NB4 (cell line): Measurements from ENCODE around the gene MFGE8.
"Not testable (repeated sequence)": the region's sequence is repeated elsewhere in the genome, so short reads cannot be mapped to it uniquely, and the experiment has no call there.

ENCODE experiments used
- DNase-seq: peaks from one replicate; pipeline ENCODE4 v3.0.0; 2010; ENCODE audit warnings: low read depth
- H3K4me3 ChIP-seq: one replicate; pipeline ENCODE4 v1.5.1; 2011; ENCODE audit warnings: mild to moderate bottlenecking, low read depth, low read length, moderate library complexity
- MYC ChIP-seq: IDR thresholded peaks from 2 replicates; pipeline ENCODE4 v1.6.1; 2011; ENCODE audit warnings: low read depth, low read length
- POLR2A ChIP-seq: IDR thresholded peaks from 2 replicates; pipeline ENCODE4 v1.6.1; 2011; ENCODE audit warnings: mild to moderate bottlenecking; ENCODE audit not compliant: insufficient read length; ENCODE audit errors: extremely low read depth
- TF ChIP-seq, protein P1 (sequence below): IDR thresholded peaks from one replicate; pipeline ENCODE4 v1.5.1; 2012; ENCODE audit warnings: low read depth, low read length
- TF ChIP-seq, protein P2 (sequence below): IDR thresholded peaks from 2 replicates; pipeline ENCODE4 v1.6.1; 2011; ENCODE audit warnings: low read depth, low read length

The MFGE8 gene

DNA sequence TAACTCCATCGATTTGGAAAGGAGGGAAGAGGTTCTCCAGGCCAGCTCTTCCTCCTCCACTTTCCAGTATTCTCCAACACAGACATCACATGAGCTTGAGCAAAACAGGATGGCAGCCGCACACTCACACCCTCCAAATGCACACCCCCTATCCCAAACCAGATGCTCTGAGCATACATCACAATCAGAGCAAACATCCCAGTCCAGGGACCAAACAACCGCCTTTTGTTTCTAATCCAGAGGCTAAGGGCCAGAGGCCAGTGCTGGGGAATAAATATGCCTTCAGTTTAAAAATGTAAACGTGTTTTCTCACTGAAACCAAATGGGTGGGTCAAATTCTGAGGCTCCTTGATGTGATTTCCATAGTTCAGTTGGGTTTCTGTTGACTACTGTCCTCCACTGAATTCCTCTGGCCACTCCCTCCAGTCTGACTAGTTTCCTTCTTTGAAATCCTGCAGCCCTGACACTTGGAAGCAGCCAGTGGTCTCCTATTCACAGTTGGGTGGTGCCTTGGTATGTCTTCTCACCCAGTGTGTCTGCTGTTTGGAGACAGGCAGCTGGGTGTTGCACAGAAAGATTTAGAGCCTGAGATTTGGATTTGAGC, 19.2 kb upstream of the MFGE8 start:
- no peak for TF ChIP-seq MYC
- TF ChIP-seq, protein P1, sequence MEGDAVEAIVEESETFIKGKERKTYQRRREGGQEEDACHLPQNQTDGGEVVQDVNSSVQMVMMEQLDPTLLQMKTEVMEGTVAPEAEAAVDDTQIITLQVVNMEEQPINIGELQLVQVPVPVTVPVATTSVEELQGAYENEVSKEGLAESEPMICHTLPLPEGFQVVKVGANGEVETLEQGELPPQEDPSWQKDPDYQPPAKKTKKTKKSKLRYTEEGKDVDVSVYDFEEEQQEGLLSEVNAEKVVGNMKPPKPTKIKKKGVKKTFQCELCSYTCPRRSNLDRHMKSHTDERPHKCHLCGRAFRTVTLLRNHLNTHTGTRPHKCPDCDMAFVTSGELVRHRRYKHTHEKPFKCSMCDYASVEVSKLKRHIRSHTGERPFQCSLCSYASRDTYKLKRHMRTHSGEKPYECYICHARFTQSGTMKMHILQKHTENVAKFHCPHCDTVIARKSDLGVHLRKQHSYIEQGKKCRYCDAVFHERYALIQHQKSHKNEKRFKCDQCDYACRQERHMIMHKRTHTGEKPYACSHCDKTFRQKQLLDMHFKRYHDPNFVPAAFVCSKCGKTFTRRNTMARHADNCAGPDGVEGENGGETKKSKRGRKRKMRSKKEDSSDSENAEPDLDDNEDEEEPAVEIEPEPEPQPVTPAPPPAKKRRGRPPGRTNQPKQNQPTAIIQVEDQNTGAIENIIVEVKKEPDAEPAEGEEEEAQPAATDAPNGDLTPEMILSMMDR: no peak
- TF ChIP-seq, protein P2, sequence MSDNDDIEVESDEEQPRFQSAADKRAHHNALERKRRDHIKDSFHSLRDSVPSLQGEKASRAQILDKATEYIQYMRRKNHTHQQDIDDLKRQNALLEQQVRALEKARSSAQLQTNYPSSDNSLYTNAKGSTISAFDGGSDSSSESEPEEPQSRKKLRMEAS: no peak
- TF ChIP-seq POLR2A: no peak
- DNase-seq: no peak
- H3K4me3 ChIP-seq: no peak overlapping the region

DNA sequence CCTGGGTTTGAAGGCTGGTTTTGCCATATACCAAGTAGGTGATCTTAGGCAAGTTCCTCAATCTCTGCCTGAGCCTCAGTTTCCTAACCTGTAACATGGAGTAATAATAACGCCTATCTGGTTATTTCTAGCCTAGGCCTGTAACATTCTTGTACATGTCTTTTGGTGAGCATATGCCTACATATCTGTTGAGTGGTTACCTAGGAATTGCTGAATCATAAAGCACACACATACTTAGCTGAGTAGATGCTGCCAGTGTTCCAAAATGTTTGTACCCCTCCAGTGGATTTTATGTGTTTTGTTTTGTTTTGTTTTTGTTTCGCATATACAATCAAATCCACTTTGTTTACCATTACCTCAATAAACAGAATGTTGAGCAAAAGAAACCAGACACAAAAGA, 17.4 kb upstream of the MFGE8 start:
- no peak overlapping the region for H3K4me3 ChIP-seq
- TF ChIP-seq POLR2A: no peak
- TF ChIP-seq MYC: no peak
- TF ChIP-seq, protein P2: no peak
- TF ChIP-seq, protein P1: no peak
- no peak for DNase-seq

DNA sequence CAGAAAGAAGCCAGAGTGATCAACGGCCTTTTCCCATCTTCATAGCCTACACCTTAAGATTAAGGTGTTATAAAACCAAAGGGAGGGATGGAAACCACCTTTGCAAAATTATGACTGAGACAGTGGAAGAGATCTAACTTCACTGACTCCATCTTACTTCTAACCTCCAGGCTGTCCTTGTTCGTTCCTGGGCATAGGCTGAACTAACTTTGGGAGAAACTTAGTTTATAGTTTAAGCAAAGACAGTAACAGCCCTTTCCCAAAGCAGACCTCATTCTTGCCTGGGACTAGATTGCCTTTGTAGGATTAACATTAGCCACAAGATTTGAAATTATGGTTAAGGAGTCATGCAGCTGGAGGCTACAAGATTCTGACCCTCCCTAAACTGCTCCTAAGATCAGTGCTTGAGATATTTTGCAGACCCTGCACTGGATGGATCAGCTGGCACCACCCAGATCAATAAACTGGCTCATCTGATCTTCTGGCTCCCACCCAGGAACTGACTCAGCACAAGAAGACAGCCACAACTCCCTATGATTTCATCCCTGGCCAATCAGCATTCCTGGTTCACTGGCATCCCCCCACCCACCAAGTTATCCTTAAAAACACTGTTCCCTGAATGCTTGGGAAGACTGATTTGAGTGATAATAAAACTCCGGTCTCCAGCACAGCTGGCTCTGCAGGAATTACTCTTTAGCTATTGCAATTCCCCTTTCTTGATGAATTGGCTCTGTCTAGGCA, 16.3 kb upstream of the MFGE8 start:
- not testable (repeated sequence) for DNase-seq, H3K4me3 ChIP-seq

DNA sequence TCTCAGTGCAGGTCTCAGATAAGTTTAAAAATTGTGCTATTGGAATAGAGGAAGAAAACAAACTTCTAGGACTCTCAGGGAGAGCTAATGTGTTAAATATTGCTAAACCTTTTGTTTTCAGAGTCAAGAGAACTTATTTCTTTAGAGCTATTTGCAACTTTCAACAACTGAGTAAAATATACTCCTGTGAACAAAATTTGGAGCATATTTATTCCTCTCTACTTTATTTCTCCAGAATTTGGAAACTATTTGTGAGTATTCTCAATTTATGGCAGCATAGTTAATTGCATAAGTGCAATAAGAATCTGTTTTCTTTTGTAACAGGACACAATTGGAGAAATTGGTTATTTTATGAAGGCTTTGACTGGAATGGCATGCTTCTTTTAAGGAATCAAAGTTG, 15.0 kb upstream of the MFGE8 start:
- not testable (repeated sequence) for DNase-seq, H3K4me3 ChIP-seq

DNA sequence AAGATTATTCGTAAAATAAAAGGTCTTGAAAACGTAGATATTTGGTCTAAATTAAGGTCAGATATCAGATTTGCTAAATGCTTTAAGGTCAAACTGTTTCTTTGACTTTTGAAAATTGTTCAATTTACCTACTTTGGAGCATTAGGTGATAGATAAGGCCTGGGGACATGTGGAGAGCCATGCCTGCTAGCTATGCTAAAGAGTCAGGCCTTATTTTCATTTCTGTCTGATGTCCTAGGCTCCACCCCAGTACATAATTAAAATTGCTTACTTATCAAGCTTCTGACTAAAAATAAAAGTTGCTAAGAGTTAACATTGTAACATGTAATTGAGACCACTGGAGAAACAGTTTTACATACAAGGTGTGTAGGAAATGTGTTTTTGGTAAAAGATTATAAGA, 12.5 kb upstream of the MFGE8 start:
- DNase-seq, H3K4me3 ChIP-seq: not testable (repeated sequence)

DNA sequence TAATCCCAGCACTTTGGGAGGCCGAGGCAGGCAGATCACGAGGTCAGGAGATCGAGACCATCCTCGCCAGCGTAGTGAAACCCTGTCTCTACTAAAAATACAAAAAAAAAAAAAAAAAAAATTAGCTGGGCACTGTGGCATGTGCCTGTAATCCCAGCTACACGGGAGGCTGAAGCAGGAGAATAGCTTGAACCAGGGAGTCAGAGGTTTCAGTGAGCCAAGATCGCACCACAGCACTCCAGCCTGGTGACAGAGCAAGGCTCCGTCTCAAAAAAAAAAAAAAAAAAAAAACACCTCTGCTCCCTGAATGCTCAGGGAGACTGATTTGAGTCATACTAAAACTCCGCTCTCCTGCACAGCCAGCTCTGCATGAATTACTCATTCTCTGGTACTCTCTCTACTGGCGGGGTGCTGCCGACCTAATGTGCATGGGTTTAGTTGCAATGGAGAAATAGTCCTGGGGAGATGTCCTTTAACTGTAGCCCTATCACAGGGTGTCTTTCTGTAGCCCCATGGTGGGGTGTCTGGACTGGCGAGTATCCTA, 7.8 kb upstream of the MFGE8 start:
- DNase-seq, H3K4me3 ChIP-seq: not testable (repeated sequence)

DNA sequence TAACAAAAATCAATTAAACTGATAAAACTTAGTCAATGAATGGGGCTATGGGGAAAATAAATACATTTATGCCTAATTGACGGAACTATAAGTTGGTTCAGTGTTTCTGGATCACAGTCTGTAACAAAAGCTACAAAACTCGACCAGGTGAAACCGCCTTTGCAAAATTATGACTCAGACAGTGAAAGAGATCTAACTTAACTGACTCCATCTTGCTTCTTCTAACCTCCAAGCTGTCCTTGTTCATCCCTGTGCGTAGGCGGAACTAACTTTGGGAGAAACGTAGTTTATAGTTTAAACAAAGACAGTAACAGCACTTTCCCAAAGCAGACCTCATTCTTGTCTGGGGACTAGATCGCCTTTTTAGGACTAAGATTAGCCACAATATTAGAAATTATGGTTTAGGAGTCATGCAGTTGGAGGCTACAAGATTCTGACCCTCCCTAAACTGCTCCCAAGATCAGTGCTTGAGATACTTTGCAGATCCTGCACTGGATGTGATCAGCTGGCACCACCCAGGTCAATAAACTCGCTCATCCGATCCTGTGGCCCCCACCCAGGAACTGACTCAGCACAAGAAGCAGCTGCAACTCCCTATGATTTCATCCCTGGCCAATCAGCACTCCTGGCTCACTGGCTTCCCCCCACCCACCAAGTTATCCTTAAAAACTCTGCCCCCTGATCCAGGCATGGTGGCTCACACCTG, 7.2 kb upstream of the MFGE8 start:
- TF ChIP-seq, protein P1: no peak
- TF ChIP-seq POLR2A (no peak), MYC (no peak)
- TF ChIP-seq, protein P2: no peak
- no peak for DNase-seq
- H3K4me3 ChIP-seq: no peak overlapping the region

DNA sequence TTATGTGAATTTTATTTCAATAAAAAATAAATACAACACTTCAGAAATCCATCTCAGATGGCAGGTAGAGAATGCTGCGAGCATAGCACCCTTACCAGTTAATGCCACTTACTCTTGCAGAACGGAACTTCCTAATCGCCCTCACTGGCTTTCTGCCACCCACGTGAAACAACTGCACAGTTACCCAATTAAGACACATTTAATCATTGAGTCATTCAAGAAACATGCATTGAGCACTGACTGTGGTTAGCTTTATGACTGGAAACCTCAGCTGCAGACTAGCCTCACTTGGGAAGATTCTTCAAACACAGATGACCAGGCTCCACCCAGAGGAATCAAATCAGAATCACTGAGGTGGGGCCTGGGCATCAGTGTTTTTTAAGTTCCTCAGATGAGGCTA, 5.6 kb upstream of the MFGE8 start:
- DNase-seq: peak; percentile 76
- TF ChIP-seq, protein P2: peak; percentile 75
- TF ChIP-seq POLR2A: no peak
- peak; percentile 78 for TF ChIP-seq MYC
- TF ChIP-seq, protein P1: no peak
- H3K4me3 ChIP-seq: no peak overlapping the region
